Measurements from ENCODE around the gene ECE1.
A peak's percentile ranks its signal among the peaks of the same experiment; 100 is the strongest.

The ECE1 gene

DNA sequence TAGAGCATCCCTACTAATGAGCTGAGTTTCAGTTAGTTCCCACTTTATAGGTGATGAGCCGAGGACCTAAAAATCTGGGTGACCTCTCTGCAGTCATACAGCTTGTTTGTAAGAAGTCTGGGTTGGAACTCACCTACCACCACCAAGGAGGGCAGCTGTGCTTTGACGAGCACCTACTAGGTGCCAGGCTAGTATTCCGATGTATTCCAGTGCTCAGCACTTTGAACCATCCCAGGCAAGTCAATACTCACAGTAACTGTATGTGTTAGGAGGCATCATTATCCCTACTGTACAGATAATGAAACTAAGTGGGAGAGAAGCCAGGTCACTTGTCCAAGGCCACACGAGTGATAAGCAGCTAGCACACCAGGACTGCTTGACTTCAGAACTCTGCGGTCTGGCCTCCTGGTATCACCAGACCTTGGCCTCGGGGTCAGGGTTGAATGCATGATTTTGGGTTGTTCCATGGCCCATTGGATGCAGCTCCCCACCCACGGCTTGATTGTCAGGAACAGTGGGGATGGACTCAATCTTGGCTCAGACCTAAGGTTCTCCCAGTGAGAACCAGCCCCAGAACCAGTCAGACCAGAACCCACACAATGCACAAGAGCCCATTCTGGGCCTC is 20.7 kb downstream of the ECE1 start:
- DNase-seq, result no peak

DNA sequence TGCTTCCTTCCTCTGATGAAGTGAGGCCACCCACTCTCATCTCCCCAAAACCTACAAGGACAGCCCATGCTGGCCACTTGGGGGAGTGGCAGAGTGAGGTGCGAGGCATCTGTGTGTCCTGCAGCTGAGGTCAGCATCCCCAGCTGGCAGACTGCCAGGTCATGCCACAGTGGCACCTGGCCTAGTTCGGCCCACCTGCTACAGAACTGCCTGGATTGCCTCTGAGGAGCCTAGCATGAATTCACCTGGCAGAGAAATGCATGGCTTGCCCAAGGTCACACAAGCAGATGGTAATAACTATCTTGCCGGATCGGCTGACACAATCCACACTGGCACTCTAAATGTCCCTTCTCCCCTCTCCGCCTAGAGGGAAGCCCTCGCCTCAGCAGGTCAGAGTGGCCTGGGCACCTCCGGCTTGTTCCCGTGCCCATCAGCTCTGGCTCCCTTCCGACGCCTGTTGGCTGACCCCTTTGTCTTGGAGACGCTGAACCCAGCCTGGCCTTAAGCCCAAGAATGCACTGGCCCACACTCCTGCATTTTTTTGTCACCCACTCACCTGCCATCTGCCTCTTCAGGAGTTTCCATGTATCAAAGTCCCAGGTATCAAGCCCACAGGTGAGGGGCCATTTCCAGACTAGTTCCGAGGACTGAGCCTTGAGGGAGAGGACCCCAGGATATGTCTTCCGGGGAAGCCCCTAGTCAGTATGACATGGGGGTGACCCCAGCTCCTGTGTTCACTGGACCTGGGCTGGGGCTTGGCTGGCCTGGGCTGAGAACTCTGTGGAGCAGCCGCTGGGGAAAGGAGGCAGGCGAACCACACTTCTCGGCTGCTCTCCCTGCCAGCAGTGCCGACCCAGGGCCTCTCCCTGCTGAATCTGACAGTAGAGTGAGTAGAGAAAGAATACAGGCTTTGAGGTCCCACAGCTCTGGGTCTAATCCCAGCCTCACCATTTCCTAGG is 21.7 kb downstream of the ECE1 start:
- DNase-seq, result no peak

GRCh38 chr1:21267191-21268077 is 22.8 kb downstream of the ECE1 start:
- no peak for DNase-seq

DNA sequence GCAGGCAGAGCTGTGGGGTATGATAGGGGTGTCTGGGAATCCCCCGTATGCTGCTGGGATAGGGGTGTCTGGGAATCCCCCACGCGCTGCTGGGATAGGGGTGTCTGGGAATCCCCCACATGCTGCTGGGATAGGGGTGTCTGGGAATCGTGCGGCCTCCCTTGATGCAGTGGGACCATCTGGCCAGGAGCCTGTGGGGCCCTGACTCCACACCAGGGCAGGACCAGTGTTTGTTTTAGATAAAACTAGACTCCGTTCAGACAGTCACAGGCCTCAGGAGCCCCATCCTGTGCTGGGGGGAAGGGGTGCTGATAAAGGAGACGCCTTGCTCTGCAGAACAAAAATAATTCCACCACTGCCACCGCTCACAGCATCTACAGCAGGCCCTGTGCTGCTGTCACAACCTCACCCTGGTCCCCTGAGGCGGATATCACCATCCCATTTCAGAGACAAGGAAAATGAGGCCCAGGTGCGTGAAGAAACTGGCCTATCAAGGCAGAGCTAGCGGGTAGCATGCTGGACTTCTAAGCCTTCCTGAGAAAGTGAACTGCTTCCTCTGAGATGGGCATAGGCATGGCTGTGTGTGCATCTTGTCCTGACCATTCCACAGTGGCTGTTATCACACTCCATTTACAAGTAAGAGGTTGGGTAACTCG is 24.0 kb downstream of the ECE1 start:
- DNase-seq, result no peak

DNA sequence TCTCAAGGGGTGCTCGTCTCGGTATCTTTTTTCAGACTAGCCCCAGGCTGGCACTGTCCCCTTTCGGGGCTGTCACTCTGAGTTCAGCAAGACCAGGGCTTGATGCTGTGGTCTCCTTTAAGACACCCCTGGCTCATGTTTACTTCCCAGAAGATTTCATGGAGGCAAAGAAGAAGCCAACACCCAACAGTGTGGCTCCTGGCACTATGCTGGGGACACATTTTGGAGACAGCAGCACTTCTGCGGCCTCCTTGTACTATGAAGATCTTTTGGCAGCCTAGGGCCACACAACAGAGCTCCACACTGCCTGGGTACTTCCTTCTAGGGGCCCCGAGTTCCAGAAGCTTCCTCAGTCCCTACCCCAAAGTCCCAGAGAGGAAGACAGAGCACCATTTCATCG is 24.6 kb downstream of the ECE1 start:
- no peak for DNase-seq

GRCh38 chr1:21264898-21265297 is 25.4 kb downstream of the ECE1 start:
- no peak for DNase-seq

DNA sequence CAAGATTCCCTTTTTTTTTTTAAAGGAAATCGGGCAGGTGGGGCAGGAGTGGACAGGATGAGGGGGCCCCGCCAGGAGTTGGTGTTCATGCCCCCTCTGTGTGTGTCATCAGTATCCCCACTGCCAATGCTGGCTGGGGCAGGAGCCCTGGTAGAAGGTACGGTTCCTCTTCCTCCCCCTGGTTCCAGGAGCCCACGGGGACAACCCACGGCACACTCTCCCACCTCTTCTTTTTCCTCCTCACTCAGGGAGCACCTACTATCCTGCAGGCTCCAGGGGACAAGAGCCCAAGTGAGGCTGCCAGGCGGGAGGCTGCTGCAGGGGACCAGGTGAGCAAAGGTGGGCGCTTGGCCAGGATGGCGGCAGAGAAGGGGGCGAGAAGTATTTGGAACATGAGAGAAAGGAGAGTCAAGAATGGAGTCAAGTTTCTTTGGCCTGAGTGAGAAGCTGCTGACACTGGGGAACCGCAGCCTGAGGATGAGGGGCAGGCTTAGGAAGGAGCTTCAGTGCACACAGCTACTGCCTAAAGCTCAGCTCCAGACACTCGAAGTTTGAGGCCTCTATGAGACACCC is 26.5 kb downstream of the ECE1 start:
- DNase-seq, result no peak

GRCh38 chr1:21263052-21263429 is 27.2 kb downstream of the ECE1 start:
- DNase-seq, result no peak

DNA sequence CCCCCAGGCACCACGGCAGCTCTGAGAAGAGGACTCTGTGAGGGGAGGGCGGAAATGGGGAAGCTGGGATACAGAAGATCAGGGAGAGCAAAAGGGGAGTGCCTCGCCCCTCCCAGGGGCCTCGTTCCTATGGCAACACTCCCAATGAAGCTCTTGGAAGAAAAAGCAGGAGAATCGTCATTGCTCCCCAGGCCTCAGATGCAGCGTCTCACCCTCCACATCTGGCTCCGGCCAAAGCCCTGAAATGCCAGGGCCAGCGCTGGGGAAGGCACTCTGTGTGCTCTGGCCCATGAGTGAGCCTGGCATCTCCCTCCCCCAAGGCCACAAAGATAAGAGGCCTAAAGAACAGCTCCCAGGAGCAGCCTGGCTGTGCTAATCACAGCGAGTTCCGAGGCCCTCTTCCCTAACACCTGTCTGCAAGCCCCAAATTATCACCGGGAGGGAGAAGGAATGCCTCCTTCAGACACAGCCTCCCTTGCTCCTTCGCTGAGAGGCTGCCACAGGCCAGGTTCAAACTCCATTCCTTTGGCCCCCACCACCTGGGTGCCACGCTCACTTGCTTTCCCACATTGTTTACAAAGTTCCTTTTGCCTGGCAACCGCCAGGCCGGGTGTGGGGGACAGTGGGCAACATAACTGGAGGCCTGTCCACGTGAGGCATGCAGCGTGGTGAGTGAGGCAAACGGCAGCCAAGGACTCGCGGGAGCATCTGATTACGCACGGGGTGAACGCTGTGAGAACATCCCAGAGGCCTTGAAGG is 27.8 kb downstream of the ECE1 start:
- peak in 9 of 56 donors; percentile 12 to 51 (median 29) for DNase-seq

DNA sequence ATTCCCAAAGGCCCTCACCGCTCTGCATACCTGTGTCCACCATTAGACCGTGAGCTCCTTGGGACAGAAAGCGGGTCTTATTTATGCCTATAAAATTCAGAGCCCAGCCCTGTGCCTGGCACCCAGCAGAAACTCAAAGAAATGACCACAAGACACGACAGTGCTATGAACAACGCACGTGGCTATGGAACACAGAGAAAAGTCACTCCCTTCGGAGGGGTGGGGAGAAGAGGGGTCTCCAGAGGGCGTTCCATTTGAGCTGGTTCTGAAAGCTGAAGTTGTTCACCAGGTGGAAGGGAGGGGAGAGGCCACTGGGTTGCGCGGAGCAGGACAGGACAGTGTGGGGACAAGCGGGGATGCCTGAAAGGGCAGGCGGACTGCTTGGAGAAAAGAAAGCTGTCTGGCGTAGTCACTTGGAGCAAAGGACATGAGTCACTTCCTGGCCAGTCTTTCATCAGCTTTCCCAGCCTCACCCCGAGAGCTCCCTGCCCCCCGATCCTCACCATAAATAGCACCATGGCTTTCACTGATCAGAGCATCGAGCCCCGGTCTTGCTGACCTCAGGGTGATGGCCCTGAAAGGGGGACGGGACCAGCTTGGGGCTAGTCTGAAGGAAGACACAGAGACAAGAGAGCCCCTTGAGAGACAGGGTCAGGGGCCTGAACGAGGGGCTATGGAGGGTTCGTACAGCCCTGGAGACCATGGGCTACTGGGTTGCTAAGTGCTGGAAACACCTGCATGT is 28.5 kb downstream of the ECE1 start:
- peak in 6 of 56 donors; percentile 8 to 33 (median 20) for DNase-seq

DNA sequence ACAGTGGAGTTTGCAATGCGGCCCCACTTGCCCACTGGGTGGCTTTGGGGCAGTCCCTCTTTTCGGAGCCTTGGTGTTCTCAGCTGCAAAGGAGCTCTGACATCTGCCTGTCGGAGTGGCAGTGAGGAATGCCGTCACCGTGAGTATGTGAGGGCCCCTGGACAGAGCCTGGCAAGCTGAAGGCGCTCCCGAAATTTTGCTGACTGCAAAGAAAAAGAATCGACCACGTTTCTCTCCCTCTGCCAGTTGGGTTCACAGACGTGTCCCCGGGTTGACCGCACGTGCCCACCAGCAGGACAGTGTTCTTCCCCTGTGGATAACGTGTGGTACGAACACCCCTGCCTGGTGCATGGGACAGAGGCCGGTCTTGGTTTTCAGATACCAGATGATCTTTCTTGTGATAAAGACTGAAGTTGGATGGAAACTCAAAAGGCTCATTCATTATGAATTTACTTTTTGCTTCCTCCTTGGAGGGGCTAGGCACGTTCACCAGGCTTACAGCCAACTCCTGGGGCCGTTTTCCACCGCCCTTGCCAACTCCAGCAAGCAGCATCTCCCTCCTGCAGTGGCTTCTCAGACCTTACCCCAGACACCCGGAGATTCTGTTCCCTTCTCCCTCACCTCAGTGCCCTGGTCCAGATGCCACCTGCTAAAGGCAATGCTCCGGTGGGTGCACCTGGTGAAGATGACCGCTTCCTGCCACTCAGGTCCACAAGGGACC is 29.7 kb downstream of the ECE1 start:
- no peak for DNase-seq

DNA sequence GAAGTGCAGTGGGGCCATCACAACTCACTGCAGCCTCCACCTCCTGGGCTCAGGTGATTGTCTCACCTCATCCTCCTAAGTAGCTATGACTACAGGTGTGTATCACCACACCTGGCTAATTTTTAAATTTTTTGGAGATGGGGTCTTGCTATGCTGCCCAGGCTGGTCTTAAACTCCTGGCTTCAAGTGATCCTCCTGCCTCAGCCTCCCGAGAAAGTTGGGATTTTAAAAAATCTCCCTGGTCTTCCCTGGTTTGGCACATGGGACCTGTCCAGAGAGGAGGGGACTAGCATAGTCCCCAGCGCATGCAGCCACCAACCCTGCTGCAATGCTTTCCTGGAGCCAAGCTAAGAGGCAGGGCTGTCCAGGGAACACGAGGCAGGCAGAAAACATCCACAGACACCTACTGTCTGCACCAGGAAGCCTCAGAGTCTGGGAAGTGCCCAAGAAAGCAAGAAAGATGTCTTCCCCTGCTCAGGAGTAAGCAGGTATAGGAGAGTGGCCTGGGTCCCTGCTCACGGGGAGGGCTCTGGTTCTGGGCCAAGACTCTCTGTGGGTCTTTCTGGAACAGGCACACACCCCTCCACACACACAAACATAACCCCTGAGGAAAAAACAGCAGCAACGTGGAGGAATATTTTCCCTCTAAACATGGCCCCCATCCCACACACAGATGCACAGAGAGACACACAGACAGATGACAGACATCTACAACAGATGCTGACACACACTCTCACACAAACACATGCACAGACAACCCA is 30.8 kb downstream of the ECE1 start:
- no peak for DNase-seq

DNA sequence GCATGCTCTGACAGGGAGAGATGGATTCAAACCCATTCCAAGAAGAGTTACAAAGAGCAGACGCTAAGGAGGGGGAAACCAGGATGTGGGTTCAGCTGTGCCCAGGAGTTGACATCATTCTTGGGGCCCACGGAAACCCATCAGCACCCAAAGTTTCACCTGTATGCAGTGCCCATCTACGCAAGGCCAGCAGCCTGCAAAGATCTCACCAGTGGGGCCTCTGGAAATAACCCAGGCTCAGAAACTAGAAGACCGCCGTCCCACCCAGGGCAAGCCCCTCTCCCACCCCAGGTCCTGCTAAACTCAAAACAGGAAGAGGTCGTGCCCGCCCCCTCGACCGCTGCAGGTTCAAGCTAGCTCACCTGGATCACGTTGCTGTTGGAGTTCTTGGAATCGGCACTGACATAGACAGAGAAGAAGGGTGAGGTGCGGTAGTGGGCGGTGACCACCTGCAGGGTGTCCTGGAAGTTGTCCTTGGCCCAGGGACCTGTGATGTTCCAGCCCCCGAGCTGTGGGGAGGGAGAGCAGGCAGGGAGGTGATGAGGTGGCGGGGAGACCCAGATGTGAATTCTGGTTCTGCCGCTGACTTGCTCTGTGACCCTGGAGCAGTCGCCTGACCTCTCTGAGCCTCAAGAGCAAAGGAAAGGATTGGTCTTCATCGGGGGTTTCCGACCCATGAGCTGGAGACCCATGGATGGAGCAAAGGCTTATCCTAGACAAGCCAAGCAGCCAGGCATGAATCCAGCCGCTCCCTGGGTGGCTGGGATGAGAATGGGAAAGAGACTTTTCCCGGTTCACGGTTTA is 31.7 kb downstream of the ECE1 start:
- no peak for DNase-seq

DNA sequence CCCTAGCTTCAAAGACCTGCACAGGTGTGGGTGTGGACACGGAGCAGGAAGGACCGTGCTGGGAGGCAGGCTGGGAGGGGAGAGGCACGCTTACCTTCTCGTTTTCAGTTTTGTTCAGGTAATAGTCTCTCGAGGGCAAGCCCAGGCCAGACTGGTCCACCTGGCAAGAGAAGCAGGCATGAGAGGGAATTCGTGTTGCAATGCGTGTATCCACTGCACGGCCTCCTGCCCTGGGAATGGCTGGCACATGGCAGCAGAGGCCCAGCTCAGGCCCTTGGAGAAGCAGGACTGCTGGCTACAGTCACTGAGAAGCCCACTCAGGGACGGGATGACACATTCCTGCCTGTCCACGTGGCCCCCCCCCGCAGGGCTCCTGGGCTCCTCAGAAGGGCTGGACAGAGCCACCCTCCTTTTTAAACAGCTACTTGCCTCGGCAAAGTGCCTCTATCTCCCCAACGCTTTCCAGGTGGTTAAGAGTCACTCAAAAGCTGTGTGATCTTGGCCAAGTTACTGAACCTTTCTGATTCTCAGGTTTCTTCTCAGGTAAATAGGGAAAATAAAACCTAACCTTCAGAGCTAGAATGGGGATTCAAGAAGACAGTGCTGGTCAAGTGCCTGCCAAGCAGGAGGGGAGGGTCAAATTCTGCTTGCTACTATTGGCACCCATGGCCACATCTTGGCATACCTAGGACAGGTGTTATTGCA is 32.7 kb downstream of the ECE1 start:
- DNase-seq, result no peak

DNA sequence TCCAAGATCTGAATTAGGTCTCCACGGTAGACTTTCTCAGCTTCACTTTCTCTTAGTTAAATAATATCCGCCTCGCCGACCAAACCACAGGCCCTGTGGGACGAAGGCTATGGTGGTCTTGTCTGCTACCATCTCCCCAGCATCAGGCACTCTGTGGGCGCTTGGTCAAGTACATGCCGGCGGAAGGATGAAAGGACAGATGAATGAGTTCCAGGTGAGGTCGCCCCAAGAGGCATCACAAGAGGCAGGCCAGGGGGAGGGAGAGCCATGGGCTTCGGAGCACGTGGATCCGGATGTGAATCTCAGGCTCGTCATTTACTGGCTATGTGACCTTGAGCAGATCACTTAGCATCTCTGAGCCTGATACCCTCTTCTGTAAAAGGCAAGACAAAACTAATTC is 33.5 kb downstream of the ECE1 start:
- DNase-seq, result no peak

DNA sequence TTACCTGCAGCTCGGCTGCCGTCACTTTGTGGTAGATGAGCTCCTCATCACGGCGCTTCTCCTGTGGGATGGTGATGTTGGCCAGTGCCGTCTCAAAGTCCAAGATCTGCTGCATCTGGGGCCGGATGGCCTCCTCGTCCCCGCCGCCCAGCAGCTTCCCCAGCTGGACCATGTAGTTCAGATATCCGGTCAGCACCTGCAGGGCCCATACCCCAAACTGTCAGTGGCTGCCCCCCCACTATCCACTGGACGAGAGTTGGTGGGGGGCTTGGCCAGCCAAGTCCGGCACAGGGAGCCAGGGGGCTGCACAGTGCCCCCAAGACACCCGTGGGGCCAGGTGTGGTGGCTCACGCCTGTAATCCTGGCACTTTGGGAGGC is 34.3 kb downstream of the ECE1 start:
- DNase-seq, result no peak
